Neural progenitor cell (in vitro differentiated cells): ENCODE data around the gene CHRDL2. TPM values are rescaled to one million over a fixed set of nuclear protein-coding genes. Genes with fewer than 3 reads are reported as not detected.

Source experiments
- DNase-seq: peaks from one replicate; pipeline ENCODE4 v3.0.0-alpha.2; 2016; ENCODE audit warnings: low spot score
- H2AFZ ChIP-seq: fragments of 200-600 bp; sonication (generic); replicated peaks from 2 replicates; pipeline ENCODE4 v1.6.1; 2016; ENCODE audit warnings: antibody characterized with exemption
- H3F3A ChIP-seq: fragments of 200-600 bp; sonication (generic); 2 replicates; pipeline ENCODE4 v1.6.1; 2016; ENCODE audit warnings: antibody characterized with exemption, low read depth
- H3K27ac ChIP-seq: fragments of 200-600 bp; sonication (generic); 2 replicates; pipeline ENCODE4 v1.5.1; 2016; ENCODE audit warnings: mild to moderate bottlenecking
- H3K27me3 ChIP-seq: fragments of 200-600 bp; sonication (generic); 2 replicates; pipeline ENCODE4 v1.6.1; 2016; ENCODE audit warnings: mild to moderate bottlenecking, moderate library complexity
- H3K36me3 ChIP-seq: fragments of 200-600 bp; sonication (generic); 2 replicates; pipeline ENCODE4 v1.5.1; 2016
- H3K4me1 ChIP-seq: fragments of 200-600 bp; sonication (generic); 2 replicates; pipeline ENCODE4 v1.6.1; 2016; ENCODE audit warnings: mixed run types
- H3K4me2 ChIP-seq: fragments of 200-600 bp; sonication (generic); 2 replicates; pipeline ENCODE4 v1.6.1; 2016
- H3K4me3 ChIP-seq: fragments of 200-600 bp; sonication (generic); 2 replicates; pipeline ENCODE4 v1.5.1; 2016
- H3K79me2 ChIP-seq: fragments of 200-600 bp; sonication (generic); 2 replicates; pipeline ENCODE4 v1.6.1; 2016; ENCODE audit warnings: low read depth
- H3K9ac ChIP-seq: fragments of 200-600 bp; sonication (generic); 2 replicates; pipeline ENCODE4 v1.6.1; 2016
- H3K9me3 ChIP-seq: fragments of 200-600 bp; sonication (generic); 2 replicates; pipeline ENCODE4 v1.5.1; 2016; ENCODE audit warnings: low read depth
- H4K20me1 ChIP-seq: fragments of 200-600 bp; sonication (generic); 2 replicates; pipeline ENCODE4 v1.6.1; 2016; ENCODE audit warnings: low read depth
- H3K27ac Mint-ChIP-seq: 3 replicates; pipeline ENCODE4 v1.8.0; 2021; ENCODE audit warnings: mixed read lengths
- H3K27me3 Mint-ChIP-seq: 2 replicates; pipeline ENCODE4 v1.8.0; 2022; ENCODE audit warnings: low read depth, mild to moderate bottlenecking, inconsistent platforms, moderate library complexity, mixed read lengths; ENCODE audit not compliant: insufficient read depth
- H3K36me3 Mint-ChIP-seq: 3 replicates; pipeline ENCODE4 v1.8.0; 2021; ENCODE audit warnings: mixed read lengths
- H3K4me1 Mint-ChIP-seq: 3 replicates; pipeline ENCODE4 v1.8.0; 2021; ENCODE audit warnings: mixed read lengths
- H3K4me3 Mint-ChIP-seq: 3 replicates; pipeline ENCODE4 v1.8.0; 2021; ENCODE audit warnings: mild to moderate bottlenecking, moderate library complexity, mixed read lengths
- H3K9me3 Mint-ChIP-seq: 3 replicates; pipeline ENCODE4 v1.8.0; 2020; ENCODE audit warnings: mixed read lengths
- EZH2 ChIP-seq: fragments of 200-600 bp; sonication (generic); IDR thresholded peaks from 2 replicates; pipeline ENCODE4 v1.6.1; 2017; ENCODE audit warnings: antibody characterized with exemption, mild to moderate bottlenecking, moderate library complexity
- EZH2phosphoT487 ChIP-seq: fragments of 200-600 bp; sonication (generic); IDR thresholded peaks from 2 replicates; pipeline ENCODE4 v1.6.1; 2017; ENCODE audit warnings: antibody characterized with exemption
- total RNA-seq: library from RNA; depleted of rRNA; stranded (reverse); fragments of >200 nt; gene quantifications from 2 replicates; pipeline ENCODE4 v1.2.3, GENCODE V29; 2015; ENCODE audit warnings: low replicate concordance
- TF ChIP-seq, protein P1 (sequence below): fragments of 200-600 bp; sonication (generic); IDR thresholded peaks from 2 replicates; pipeline ENCODE4 v1.5.1; 2017; ENCODE audit warnings: antibody characterized with exemption, mild to moderate bottlenecking

The CHRDL2 gene
- total RNA-seq, 1 donor from 2014 or later = not detected

DNA sequence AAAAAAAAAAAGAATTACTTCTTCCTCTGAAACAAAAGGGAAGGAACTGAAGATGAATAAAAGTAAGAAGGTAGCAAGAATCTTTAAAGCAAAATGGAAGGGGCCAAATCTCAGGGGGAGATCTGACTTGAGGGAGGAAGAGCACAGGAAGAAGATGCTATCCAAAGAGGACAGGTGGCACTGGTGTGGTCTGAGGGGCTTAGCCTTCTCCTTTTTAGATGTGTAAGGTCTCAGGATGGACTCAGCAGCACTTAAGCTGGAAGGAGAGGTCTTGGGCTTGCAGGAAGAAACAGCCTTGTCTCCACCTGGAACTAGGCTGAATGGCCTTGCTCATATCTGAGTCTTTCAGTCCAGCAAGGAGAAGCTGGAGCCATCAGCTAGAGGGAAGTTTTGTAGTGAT lies 12.4 kb upstream of the CHRDL2 start:
- Mint-ChIP-seq H3K27me3 (peaks cover 10% of the 10 kb centered on the region), H3K4me1 (peaks cover 9% of the 10 kb centered on the region), H3K36me3 (no peaks in the 10 kb centered on the region), H3K27ac (no peak overlapping the region), H3K4me3 (no peak overlapping the region), H3K9me3 (peaks cover 12% of the 10 kb centered on the region)
- no peak overlapping the region for H3K9ac ChIP-seq
- H3K79me2 ChIP-seq = no peaks in the 10 kb centered on the region
- H3F3A ChIP-seq = peaks cover 8% of the 10 kb centered on the region
- H3K4me1 ChIP-seq = peaks cover 7% of the 10 kb centered on the region
- H4K20me1 ChIP-seq = no peaks in the 10 kb centered on the region
- no peaks in the 10 kb centered on the region for H3K36me3 ChIP-seq
- H3K4me3 ChIP-seq = no peak overlapping the region
- H3K4me2 ChIP-seq = no peak overlapping the region
- peaks cover 8% of the 10 kb centered on the region for H3K9me3 ChIP-seq
- H3K27ac ChIP-seq = no peak overlapping the region
- DNase-seq = no peak
- H2AFZ ChIP-seq = no peak overlapping the region
- H3K27me3 ChIP-seq = no peaks in the 10 kb centered on the region
- TF ChIP-seq EZH2 (no peak), EZH2phosphoT487 (no peak)
- TF ChIP-seq, protein P1, sequence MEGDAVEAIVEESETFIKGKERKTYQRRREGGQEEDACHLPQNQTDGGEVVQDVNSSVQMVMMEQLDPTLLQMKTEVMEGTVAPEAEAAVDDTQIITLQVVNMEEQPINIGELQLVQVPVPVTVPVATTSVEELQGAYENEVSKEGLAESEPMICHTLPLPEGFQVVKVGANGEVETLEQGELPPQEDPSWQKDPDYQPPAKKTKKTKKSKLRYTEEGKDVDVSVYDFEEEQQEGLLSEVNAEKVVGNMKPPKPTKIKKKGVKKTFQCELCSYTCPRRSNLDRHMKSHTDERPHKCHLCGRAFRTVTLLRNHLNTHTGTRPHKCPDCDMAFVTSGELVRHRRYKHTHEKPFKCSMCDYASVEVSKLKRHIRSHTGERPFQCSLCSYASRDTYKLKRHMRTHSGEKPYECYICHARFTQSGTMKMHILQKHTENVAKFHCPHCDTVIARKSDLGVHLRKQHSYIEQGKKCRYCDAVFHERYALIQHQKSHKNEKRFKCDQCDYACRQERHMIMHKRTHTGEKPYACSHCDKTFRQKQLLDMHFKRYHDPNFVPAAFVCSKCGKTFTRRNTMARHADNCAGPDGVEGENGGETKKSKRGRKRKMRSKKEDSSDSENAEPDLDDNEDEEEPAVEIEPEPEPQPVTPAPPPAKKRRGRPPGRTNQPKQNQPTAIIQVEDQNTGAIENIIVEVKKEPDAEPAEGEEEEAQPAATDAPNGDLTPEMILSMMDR = no peak

DNA sequence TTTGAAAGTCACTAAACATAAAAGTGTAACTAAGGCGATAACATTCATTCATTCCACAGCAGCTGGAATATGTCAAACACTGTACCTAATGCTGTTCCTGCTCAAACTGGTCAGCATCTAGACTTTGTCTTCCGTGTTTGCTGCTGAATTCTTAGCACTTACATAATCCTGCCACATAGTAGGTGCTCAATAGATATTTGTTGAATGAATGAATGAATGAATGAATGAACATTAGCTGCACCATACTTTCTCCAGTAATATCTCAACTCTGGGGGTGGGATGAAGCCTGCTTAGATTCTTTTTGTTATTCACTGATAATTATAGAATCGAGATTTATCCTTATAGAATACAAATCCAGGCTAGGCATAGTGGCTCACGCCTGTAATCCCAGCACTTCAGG lies 10.8 kb upstream of the CHRDL2 start:
- no peak overlapping the region for H3K4me3 ChIP-seq
- H3K27ac Mint-ChIP-seq = no peak overlapping the region
- H3K4me3 Mint-ChIP-seq = no peak overlapping the region
- no peaks in the 10 kb centered on the region for H3K36me3 ChIP-seq
- H3K9me3 ChIP-seq = peaks cover 8% of the 10 kb centered on the region
- TF ChIP-seq EZH2 (no peak), EZH2phosphoT487 (no peak)
- TF ChIP-seq, protein P1 = no peak
- H2AFZ ChIP-seq = no peak overlapping the region
- H3K4me2 ChIP-seq = no peak overlapping the region
- no peaks in the 10 kb centered on the region for H3K36me3 Mint-ChIP-seq
- H3K9me3 Mint-ChIP-seq = peaks cover 12% of the 10 kb centered on the region
- H3K79me2 ChIP-seq = no peaks in the 10 kb centered on the region
- peaks cover 8% of the 10 kb centered on the region for H3F3A ChIP-seq
- H3K4me1 ChIP-seq = no peaks in the 10 kb centered on the region
- no peak overlapping the region for H3K9ac ChIP-seq
- H3K27me3 Mint-ChIP-seq = peaks cover 10% of the 10 kb centered on the region
- no peak for DNase-seq
- H3K27me3 ChIP-seq = no peaks in the 10 kb centered on the region
- H3K27ac ChIP-seq = no peak overlapping the region
- no peaks in the 10 kb centered on the region for H3K4me1 Mint-ChIP-seq
- no peaks in the 10 kb centered on the region for H4K20me1 ChIP-seq

DNA sequence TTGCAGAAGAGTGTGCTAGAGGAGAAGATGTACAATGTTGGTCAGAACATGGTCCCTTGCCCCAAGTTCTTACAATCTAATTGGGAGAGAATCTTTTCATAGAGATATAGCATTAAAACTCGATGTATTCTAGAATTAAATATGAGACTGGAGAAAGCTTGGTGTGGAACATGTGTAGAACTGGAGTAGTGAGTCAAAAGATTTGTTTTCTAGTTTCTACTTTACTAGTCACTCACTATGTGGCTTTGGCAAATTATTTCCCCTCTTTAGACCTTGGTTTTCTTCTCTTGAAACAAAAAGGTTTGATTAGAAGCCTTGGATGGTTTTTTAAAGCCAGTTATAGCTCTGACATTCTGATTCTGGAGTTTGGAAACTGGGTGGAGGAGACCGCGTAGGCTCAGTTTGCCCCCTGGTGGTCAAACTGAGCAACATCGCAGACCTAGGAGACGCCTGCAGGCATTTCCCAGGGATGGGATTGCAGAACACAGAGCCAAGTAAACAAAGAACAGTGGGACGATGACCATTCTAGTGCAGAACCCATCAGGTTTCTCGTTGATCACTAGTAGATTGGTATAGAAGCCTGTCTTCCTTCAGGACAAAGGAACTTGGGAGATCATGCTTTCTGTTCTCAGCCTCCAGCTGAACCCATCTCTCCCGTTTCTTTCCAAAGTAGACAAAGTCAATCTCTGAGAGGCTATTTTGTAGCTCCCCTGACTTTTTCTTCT lies 8.5 kb upstream of the CHRDL2 start:
- Histone ChIP-seq H3K4me2 (no peak overlapping the region), H3K36me3 (no peaks in the 10 kb centered on the region), H3K4me1 (no peaks in the 10 kb centered on the region), H4K20me1 (no peaks in the 10 kb centered on the region), H3K79me2 (no peaks in the 10 kb centered on the region), H3K27ac (no peak overlapping the region), H3K9me3 (peaks cover 8% of the 10 kb centered on the region), H3K9ac (no peak overlapping the region), H3K27me3 (peaks cover 8% of the 10 kb centered on the region), H2AFZ (no peak overlapping the region), H3F3A (peaks cover 8% of the 10 kb centered on the region), H3K4me3 (no peak overlapping the region)
- Mint-ChIP-seq H3K36me3 (no peaks in the 10 kb centered on the region), H3K9me3 (peaks cover 12% of the 10 kb centered on the region), H3K4me3 (no peak overlapping the region), H3K4me1 (no peaks in the 10 kb centered on the region), H3K27ac (no peak overlapping the region), H3K27me3 (peaks cover 7% of the 10 kb centered on the region)
- TF ChIP-seq, protein P1 = peak; percentile 85
- TF ChIP-seq EZH2phosphoT487 (no peak), EZH2 (no peak)
- peak; percentile 77 for DNase-seq
